ENCODE measurements around the gene IMMP2L. TPM values are rescaled to one million over a fixed set of nuclear protein-coding genes. Genes with fewer than 3 reads are reported as not detected.

The IMMP2L gene
- total and polyA plus RNA-seq, 2 of the 13 experiments (the other 11 are each of a cell fraction or from before 2014, with no cell fraction given): 7.8 to 16.9 TPM

DNA sequence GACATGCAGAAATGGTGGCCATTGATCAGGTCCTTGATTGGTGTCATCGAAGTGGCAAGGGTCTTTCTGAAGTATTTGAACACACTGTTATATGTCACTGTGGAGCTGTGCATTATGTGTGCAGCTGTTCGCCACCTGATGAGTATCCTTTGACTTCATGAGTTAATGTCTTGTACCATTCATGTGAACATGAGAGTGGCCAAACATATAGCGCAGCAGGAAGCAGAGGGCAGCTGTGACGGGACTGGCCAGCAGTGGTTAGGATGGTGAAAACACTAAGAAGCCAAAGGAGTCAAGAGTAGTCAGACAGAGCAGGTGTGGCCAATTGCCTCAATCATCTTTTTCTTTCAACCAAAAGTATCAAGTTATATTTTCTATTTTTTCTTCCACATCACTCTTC, 167.4 kb downstream of the IMMP2L start:
- no peak overlapping the region for H3K27ac ChIP-seq (ENCODE audit: extremely low read length, insufficient read depth, low read length)
- in situ Hi-C loops (cut with HindIII; ENCODE audit: extremely low pct_ligation_motif_present, low pct_unique_long_range_greater_than_20kb) (no loop called here), intact Hi-C loops (cut with micrococcal nuclease; ENCODE audit: unreplicated experiment) (no loop called here)
- H4K20me1 ChIP-seq (ENCODE audit: insufficient read depth, low read length): no peaks in the 10 kb centered on the region
- no peak overlapping the region for H3K4me2 ChIP-seq (ENCODE audit: low read depth, low read length)
- no peak overlapping the region for H3K9ac ChIP-seq (ENCODE audit: insufficient read depth, low read depth, low read length)
- no peaks in the 10 kb centered on the region for H3K36me3 ChIP-seq (replicated peaks in 1 of 2; ENCODE audit: control insufficient read depth in 1 of 2, insufficient read depth in 2 of 2, low read length in 2 of 2)
- no peaks in the 10 kb centered on the region for H3K9me3 ChIP-seq (ENCODE audit: low read length)
- ATAC-seq (no peak), FAIRE-seq (no peak), DNase-seq (ENCODE audit: low spot score) (no peak)
- H2AFZ ChIP-seq (ENCODE audit: low read length): no peak overlapping the region
- H3K4me3 ChIP-seq (replicated peaks in 1 of 3; ENCODE audit: insufficient read depth in 1 of 3, low read depth in 2 of 3, low read length in 3 of 3): no peak overlapping the region
- CTCF ChIA-PET (ENCODE audit: low intra/inter-chr PET ratio, low total read pairs): no interaction called here
- H3K79me2 ChIP-seq (ENCODE audit: insufficient read depth, low read length): no peaks in the 10 kb centered on the region
- no peaks in the 10 kb centered on the region for H3K27me3 ChIP-seq (ENCODE audit: control insufficient read depth in 1 of 2, insufficient read depth in 2 of 2, low read length in 2 of 2)
- 93% methylated on average over 4 of the region's 4 CpGs for WGBS (ENCODE audit: low lambda C conversion rate)
- H3K4me1 ChIP-seq (ENCODE audit: insufficient read depth, low read length): no peaks in the 10 kb centered on the region
- TF ChIP-seq, protein P1, sequence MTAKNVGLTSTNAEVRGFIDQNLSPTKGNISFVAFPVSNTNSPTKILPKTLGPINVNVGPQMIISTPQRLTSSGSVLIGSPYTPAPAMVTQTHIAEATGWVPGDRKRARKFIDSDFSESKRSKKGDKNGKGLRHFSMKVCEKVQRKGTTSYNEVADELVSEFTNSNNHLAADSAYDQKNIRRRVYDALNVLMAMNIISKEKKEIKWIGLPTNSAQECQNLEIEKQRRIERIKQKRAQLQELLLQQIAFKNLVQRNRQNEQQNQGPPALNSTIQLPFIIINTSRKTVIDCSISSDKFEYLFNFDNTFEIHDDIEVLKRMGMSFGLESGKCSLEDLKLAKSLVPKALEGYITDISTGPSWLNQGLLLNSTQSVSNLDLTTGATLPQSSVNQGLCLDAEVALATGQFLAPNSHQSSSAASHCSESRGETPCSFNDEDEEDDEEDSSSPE (CRISPR knock-in tag; IDR thresholded peaks at IDR 0.05): no peak
- TF ChIP-seq, protein P2, sequence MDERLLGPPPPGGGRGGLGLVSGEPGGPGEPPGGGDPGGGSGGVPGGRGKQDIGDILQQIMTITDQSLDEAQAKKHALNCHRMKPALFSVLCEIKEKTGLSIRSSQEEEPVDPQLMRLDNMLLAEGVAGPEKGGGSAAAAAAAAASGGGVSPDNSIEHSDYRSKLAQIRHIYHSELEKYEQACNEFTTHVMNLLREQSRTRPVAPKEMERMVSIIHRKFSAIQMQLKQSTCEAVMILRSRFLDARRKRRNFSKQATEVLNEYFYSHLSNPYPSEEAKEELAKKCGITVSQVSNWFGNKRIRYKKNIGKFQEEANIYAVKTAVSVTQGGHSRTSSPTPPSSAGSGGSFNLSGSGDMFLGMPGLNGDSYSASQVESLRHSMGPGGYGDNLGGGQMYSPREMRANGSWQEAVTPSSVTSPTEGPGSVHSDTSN (CRISPR knock-in tag; IDR thresholded peaks at IDR 0.05): no peak
- TF ChIP-seq ZKSCAN1 (IDR thresholded peaks at IDR 0.05; ENCODE audit: low read length): no peak
- TF ChIP-seq, protein P3, sequence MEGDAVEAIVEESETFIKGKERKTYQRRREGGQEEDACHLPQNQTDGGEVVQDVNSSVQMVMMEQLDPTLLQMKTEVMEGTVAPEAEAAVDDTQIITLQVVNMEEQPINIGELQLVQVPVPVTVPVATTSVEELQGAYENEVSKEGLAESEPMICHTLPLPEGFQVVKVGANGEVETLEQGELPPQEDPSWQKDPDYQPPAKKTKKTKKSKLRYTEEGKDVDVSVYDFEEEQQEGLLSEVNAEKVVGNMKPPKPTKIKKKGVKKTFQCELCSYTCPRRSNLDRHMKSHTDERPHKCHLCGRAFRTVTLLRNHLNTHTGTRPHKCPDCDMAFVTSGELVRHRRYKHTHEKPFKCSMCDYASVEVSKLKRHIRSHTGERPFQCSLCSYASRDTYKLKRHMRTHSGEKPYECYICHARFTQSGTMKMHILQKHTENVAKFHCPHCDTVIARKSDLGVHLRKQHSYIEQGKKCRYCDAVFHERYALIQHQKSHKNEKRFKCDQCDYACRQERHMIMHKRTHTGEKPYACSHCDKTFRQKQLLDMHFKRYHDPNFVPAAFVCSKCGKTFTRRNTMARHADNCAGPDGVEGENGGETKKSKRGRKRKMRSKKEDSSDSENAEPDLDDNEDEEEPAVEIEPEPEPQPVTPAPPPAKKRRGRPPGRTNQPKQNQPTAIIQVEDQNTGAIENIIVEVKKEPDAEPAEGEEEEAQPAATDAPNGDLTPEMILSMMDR (CRISPR knock-in tag; IDR thresholded peaks at IDR 0.05): no peak
- TF ChIP-seq TP53 (CRISPR knock-in tag; conservative IDR thresholded peaks at IDR 0.05): no peak
- no peak for TF ChIP-seq PAX8 (CRISPR knock-in tag; IDR thresholded peaks at IDR 0.05; ENCODE audit: borderline replicate concordance)
- TF ChIP-seq, protein P4, sequence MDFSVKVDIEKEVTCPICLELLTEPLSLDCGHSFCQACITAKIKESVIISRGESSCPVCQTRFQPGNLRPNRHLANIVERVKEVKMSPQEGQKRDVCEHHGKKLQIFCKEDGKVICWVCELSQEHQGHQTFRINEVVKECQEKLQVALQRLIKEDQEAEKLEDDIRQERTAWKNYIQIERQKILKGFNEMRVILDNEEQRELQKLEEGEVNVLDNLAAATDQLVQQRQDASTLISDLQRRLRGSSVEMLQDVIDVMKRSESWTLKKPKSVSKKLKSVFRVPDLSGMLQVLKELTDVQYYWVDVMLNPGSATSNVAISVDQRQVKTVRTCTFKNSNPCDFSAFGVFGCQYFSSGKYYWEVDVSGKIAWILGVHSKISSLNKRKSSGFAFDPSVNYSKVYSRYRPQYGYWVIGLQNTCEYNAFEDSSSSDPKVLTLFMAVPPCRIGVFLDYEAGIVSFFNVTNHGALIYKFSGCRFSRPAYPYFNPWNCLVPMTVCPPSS (IDR thresholded peaks at IDR 0.05): no peak
- no peak for TF ChIP-seq RARG (CRISPR knock-in tag; IDR thresholded peaks at IDR 0.05; ENCODE audit: low read depth)
- no peak for TF ChIP-seq ZNF850 (CRISPR knock-in tag; conservative IDR thresholded peaks at IDR 0.05)
- TF ChIP-seq HNRNPK (IDR thresholded peaks at IDR 0.05; ENCODE audit: low read depth, low read length, poor library complexity, severe bottlenecking): no peak
- no peak for TF ChIP-seq SNRNP70 (IDR thresholded peaks at IDR 0.05; ENCODE audit: low read depth, low read length)
- no peak for TF ChIP-seq ZNF343 (CRISPR knock-in tag; IDR thresholded peaks at IDR 0.05)
- no peak for TF ChIP-seq MIER2 (CRISPR knock-in tag; IDR thresholded peaks at IDR 0.05)
- no peak for TF ChIP-seq ZBTB1 (CRISPR knock-in tag; IDR thresholded peaks at IDR 0.05; ENCODE audit: borderline replicate concordance)
- TF ChIP-seq CENPX (CRISPR knock-in tag; IDR thresholded peaks at IDR 0.05): no peak
- TF ChIP-seq, protein P5, sequence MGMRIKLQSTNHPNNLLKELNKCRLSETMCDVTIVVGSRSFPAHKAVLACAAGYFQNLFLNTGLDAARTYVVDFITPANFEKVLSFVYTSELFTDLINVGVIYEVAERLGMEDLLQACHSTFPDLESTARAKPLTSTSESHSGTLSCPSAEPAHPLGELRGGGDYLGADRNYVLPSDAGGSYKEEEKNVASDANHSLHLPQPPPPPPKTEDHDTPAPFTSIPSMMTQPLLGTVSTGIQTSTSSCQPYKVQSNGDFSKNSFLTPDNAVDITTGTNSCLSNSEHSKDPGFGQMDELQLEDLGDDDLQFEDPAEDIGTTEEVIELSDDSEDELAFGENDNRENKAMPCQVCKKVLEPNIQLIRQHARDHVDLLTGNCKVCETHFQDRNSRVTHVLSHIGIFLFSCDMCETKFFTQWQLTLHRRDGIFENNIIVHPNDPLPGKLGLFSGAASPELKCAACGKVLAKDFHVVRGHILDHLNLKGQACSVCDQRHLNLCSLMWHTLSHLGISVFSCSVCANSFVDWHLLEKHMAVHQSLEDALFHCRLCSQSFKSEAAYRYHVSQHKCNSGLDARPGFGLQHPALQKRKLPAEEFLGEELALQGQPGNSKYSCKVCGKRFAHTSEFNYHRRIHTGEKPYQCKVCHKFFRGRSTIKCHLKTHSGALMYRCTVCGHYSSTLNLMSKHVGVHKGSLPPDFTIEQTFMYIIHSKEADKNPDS (CRISPR knock-in tag; IDR thresholded peaks at IDR 0.05): no peak
- POLR2A ChIA-PET: no interaction called here
- BruUV-seq (replicated peaks): no TSS peak

All from HepG2 (cell line).